H1 (cell line): ENCODE data around the gene DEK. TPM values are rescaled to one million over a fixed set of nuclear protein-coding genes. Genes with fewer than 3 reads are reported as not detected.

Experiments
- CTCF ChIA-PET: fragments of 300-600 bp; sonication (Branson Sonifier 250); formaldehyde crosslinking; loops from one replicate; lab custom pipeline; 2021; ENCODE audit not compliant: partially characterized antibody; lab: Charles Lee
- POLR2A ChIA-PET: fragments of 300-600 bp; sonication (Branson Sonifier 250); formaldehyde crosslinking; loops from one replicate; lab custom pipeline; 2021; ENCODE audit warnings: inconsistent platforms; ENCODE audit not compliant: partially characterized antibody; lab: Charles Lee
- DNase-seq, 2 experiments: peaks; one replicate each; pipeline versions ENCODE4 v3.0.0 to v3.0.0-alpha.2; 2010 to 2022; ENCODE audit warnings: low spot score in 2 of 2, low read depth in 1 of 2, mixed read lengths in 1 of 2
- FAIRE-seq: peaks from 2 replicates; lab custom pipeline; 2011; peaks lifted over from hg19 to GRCh38; lab: Jason Lieb, UNC
- H2AFZ ChIP-seq: 2 replicates; pipeline ENCODE4 v1.8.1; 2012; ENCODE audit warnings: low read length, inconsistent platforms
- H2AK5ac ChIP-seq: 2 replicates; pipeline ENCODE4 v1.6.1; 2013; ENCODE audit warnings: low read depth, low read length
- H2BK120ac ChIP-seq: replicated peaks from 2 replicates; pipeline ENCODE3; 2013; ENCODE audit warnings: low read depth, low read length, inconsistent platforms
- H2BK12ac ChIP-seq: 2 replicates; pipeline ENCODE4 v1.6.1; 2013; ENCODE audit warnings: low read depth, low read length
- H2BK15ac ChIP-seq: 2 replicates; pipeline ENCODE4 v1.6.1; 2013; ENCODE audit warnings: low read length
- H2BK20ac ChIP-seq: 2 replicates; pipeline ENCODE4 v1.6.1; 2013; ENCODE audit warnings: low read length
- H2BK5ac ChIP-seq: 2 replicates; pipeline ENCODE4 v1.6.1; 2013; ENCODE audit warnings: low read depth, low read length
- H3K14ac ChIP-seq: 2 replicates; pipeline ENCODE4 v1.6.1; 2013; ENCODE audit warnings: inconsistent platforms; ENCODE audit not compliant: insufficient read length
- H3K18ac ChIP-seq: 2 replicates; pipeline ENCODE4 v1.6.1; 2013; ENCODE audit warnings: low read length; ENCODE audit errors: extremely low read depth
- H3K23ac ChIP-seq: 2 replicates; pipeline ENCODE4 v1.6.1; 2013; ENCODE audit warnings: inconsistent platforms; ENCODE audit not compliant: insufficient read length
- H3K23me2 ChIP-seq: 2 replicates; pipeline ENCODE4 v1.6.1; 2013; ENCODE audit warnings: low read depth, low read length
- H3K27ac ChIP-seq: 2 replicates; pipeline ENCODE4 v1.6.1; 2011; ENCODE audit warnings: low read depth, low read length, inconsistent platforms
- H3K27me3 ChIP-seq, 4 experiments: replicated peaks in 1 of 4; 1 replicate in 1 of 4; 2 replicates in 3 of 4; pipeline versions ENCODE4 v1.6.1 to v1.8.1; 2011 to 2013; ENCODE audit warnings: low read length in 3 of 4, mild to moderate bottlenecking in 3 of 4, inconsistent platforms in 2 of 4, mixed read lengths in 2 of 4, moderate library complexity in 1 of 4; ENCODE audit not compliant: control insufficient read depth in 3 of 4, insufficient read depth in 3 of 4; ENCODE audit errors: extremely low read depth in 1 of 4
- H3K36me3 ChIP-seq, 4 experiments: 2 replicates each; pipeline versions ENCODE4 v1.6.1 to v1.8.1; 2011 to 2013; ENCODE audit warnings: mild to moderate bottlenecking in 4 of 4, low read length in 3 of 4, moderate library complexity in 2 of 4, control low read depth in 1 of 4, inconsistent platforms in 1 of 4; ENCODE audit not compliant: insufficient read depth in 4 of 4, control insufficient read depth in 2 of 4
- H3K4ac ChIP-seq: replicated peaks from 2 replicates; pipeline ENCODE3; 2013; ENCODE audit warnings: low read length, low read depth, mixed read lengths, inconsistent platforms; ENCODE audit not compliant: insufficient read length
- H3K4me1 ChIP-seq, 4 experiments: replicated peaks in 1 of 4; 1 replicate in 1 of 4; 2 replicates in 3 of 4; pipeline versions ENCODE4 v1.6.1 to v1.8.1; 2011 to 2013; ENCODE audit warnings: low read length in 3 of 4, inconsistent platforms in 2 of 4, mixed read lengths in 1 of 4; ENCODE audit not compliant: insufficient read depth in 4 of 4, control insufficient read depth in 3 of 4
- H3K4me2 ChIP-seq, 2 experiments: 2 replicates each; pipeline versions ENCODE4 v1.6.1 to v1.8.1; 2011 to 2013; ENCODE audit warnings: low read depth in 2 of 2, low read length in 2 of 2, control low read depth in 1 of 2, inconsistent platforms in 1 of 2, mild to moderate bottlenecking in 1 of 2; ENCODE audit not compliant: insufficient read depth in 1 of 2
- H3K4me3 ChIP-seq, 4 experiments: fragments of 200-600, 300-600 bp in 1 of 4; sonication (generic), shearing (Covaris generic), sonication (Bioruptor Twin) in 1 of 4; 2 replicates each; pipeline versions ENCODE4 v1.5.1 to v1.8.1; 2011 to 2016; ENCODE audit warnings: low read length in 4 of 4, low read depth in 3 of 4, control low read depth in 2 of 4, inconsistent platforms in 2 of 4, mild to moderate bottlenecking in 2 of 4, mixed read lengths in 1 of 4, moderate library complexity in 1 of 4; ENCODE audit not compliant: insufficient read depth in 2 of 4; ENCODE audit errors: extremely low read depth in 1 of 4
- H3K56ac ChIP-seq: replicated peaks from 2 replicates; pipeline ENCODE3; 2013; ENCODE audit warnings: low read depth, mild to moderate bottlenecking, mixed read lengths, low read length, inconsistent platforms; ENCODE audit not compliant: insufficient read length
- H3K79me1 ChIP-seq: 2 replicates; pipeline ENCODE4 v1.6.1; 2013; ENCODE audit warnings: low read depth, low read length, control low read depth
- H3K79me2 ChIP-seq, 2 experiments: 2 replicates each; pipeline versions ENCODE4 v1.6.1 to v1.8.1; 2012 to 2013; ENCODE audit warnings: low read length in 2 of 2, mild to moderate bottlenecking in 2 of 2, inconsistent platforms in 1 of 2; ENCODE audit not compliant: insufficient read depth in 2 of 2, control insufficient read depth in 1 of 2
- H3K9ac ChIP-seq, 4 experiments: replicated peaks in 1 of 4; 1 replicate in 1 of 4; 2 replicates in 3 of 4; pipeline versions ENCODE4 v1.6.1 to v1.8.1; 2011 to 2013; ENCODE audit warnings: low read depth in 3 of 4, low read length in 3 of 4, control low read depth in 2 of 4, mild to moderate bottlenecking in 2 of 4, moderate library complexity in 2 of 4, inconsistent platforms in 1 of 4; ENCODE audit errors: extremely low read depth in 1 of 4
- H3K9me3 ChIP-seq, 2 experiments: 2 replicates each; pipeline versions ENCODE4 v1.6.1 to v1.8.1; 2012 to 2013; ENCODE audit warnings: mild to moderate bottlenecking in 2 of 2, moderate library complexity in 2 of 2, control low read depth in 1 of 2, inconsistent platforms in 1 of 2, low read depth in 1 of 2, low read length in 1 of 2, mixed read lengths in 1 of 2; ENCODE audit not compliant: insufficient read depth in 2 of 2
- H4K20me1 ChIP-seq, 2 experiments: replicated peaks in 1 of 2; 2 replicates each; pipeline versions ENCODE3 to v1.8.1; 2011 to 2013; ENCODE audit warnings: inconsistent platforms in 2 of 2, low read length in 2 of 2, mild to moderate bottlenecking in 1 of 2; ENCODE audit not compliant: insufficient read depth in 2 of 2, control insufficient read depth in 1 of 2
- H4K5ac ChIP-seq: 2 replicates; pipeline ENCODE4 v1.6.1; 2013; ENCODE audit warnings: low read length, low read depth, mixed read lengths, inconsistent platforms; ENCODE audit not compliant: insufficient read length
- H4K8ac ChIP-seq: 2 replicates; pipeline ENCODE4 v1.8.0; 2013; ENCODE audit warnings: mild to moderate bottlenecking, moderate library complexity, low read length, inconsistent platforms; ENCODE audit not compliant: insufficient read depth; ENCODE audit errors: extremely low read depth
- H4K91ac ChIP-seq: replicated peaks from 2 replicates; pipeline ENCODE3; 2013; ENCODE audit warnings: low read length, mixed read lengths, inconsistent platforms; ENCODE audit not compliant: insufficient read length
- CTCF ChIP-seq, 3 experiments: IDR thresholded peaks; 1 replicate in 2 of 3; 2 replicates in 1 of 3; pipeline versions ENCODE4 v1.5.1 to v1.6.1; 2011; ENCODE audit warnings: low read length in 3 of 3, mild to moderate bottlenecking in 3 of 3, inconsistent platforms in 2 of 3, low read depth in 1 of 3, moderate library complexity in 1 of 3; ENCODE audit not compliant: insufficient read depth in 1 of 3; ENCODE audit errors: control extremely low read depth in 1 of 3
- POLR2A ChIP-seq, 2 experiments: IDR thresholded peaks; 1 replicate in 1 of 2; 2 replicates in 1 of 2; pipeline ENCODE4 v1.6.1; 2011; ENCODE audit warnings: low read depth in 2 of 2, low read length in 2 of 2, mild to moderate bottlenecking in 2 of 2; ENCODE audit errors: control extremely low read depth in 1 of 2
- RAD21 ChIP-seq, 2 experiments: IDR thresholded peaks in 1 of 2; conservative IDR thresholded peaks in 1 of 2; 2 replicates each; pipeline ENCODE4 v1.6.1; 2011; ENCODE audit warnings: low read depth in 2 of 2, low read length in 2 of 2, improper control_type of control experiment in 1 of 2, inconsistent platforms in 1 of 2, mild to moderate bottlenecking in 1 of 2, moderate library complexity in 1 of 2
- WGBS, 2 experiments: shearing (Covaris generic) in 1 of 2; methylation state at CpG; one replicate each; pipeline versions ENCODE4 v1.1.6 to v1.1.7; 2013 to 2015; ENCODE audit warnings: low lambda C conversion rate in 2 of 2, mixed read lengths in 2 of 2, inconsistent platforms in 1 of 2, low coverage in 1 of 2, missing lambda C conversion rate in 1 of 2; ENCODE audit not compliant: insufficient replicate concordance in 2 of 2, insufficient coverage in 1 of 2, insufficient read length in 1 of 2; ENCODE audit errors: extremely low coverage in 1 of 2, missing lambda C conversion rate in 1 of 2; 5-methylcytosine and 5-hydroxymethylcytosine counted together
- polyA plus RNA-seq, 7 experiments: library from polyadenylated mRNA; depleted of rRNA in 3 of 7; stranded (reverse) in 5 of 7; unstranded in 2 of 7; fragments of >200 nt in 5 of 7; fragments of 200-250 nt in 2 of 7; gene quantifications; 1 replicate in 5 of 7; 2 replicates in 1 of 7; 4 replicates in 1 of 7; pipeline versions ENCODE4 v1.2.1 to v1.2.3, GENCODE V29; 2011 to 2013; ENCODE audit warnings: missing spikeins in 2 of 7, mixed read lengths in 2 of 7
- total RNA-seq: library from RNA; stranded (reverse); fragmentation: NEBNext Ultra II Directional; extraction: Animal tissue kit (Norgen Biotek cat#: 25700); gene quantifications from 2 replicates; pipeline ENCODE4 v1.2.1, GENCODE V29; 2021

The DEK gene
- total and polyA plus RNA-seq, 2 of the 8 experiments (the other 6 are each of a cell fraction or from before 2014, with no cell fraction given): 40.0 to 228 TPM

- H3K9ac ChIP-seq: no peak overlapping the region
- no peak overlapping the region for H2BK5ac ChIP-seq
- H3K23me2 ChIP-seq: no peaks in the 10 kb centered on the region
- H3K56ac ChIP-seq: no peak overlapping the region
- H3K4ac ChIP-seq: no peak overlapping the region
- WGBS, 2 experiments: 94% methylated on average over 10 of the region's 10 CpGs; no CpG with 5 or more reads in 1 of the 2 experiments
- no peak overlapping the region for H3K4me2 ChIP-seq
- ChIA-PET POLR2A (no interaction called here), CTCF (no interaction called here)
- H4K5ac ChIP-seq: no peak overlapping the region
- no peak overlapping the region for H2BK120ac ChIP-seq
- H3K79me2 ChIP-seq: no peaks in the 10 kb centered on the region
- H3K79me1 ChIP-seq: no peaks in the 10 kb centered on the region
- no peak for DNase-seq
- no peak overlapping the region for H3K18ac ChIP-seq
- peak overlapping the region; percentile 88; the same call in 1 of the 2 replicates for H2BK12ac ChIP-seq
- H4K20me1 ChIP-seq: no peaks in the 10 kb centered on the region
- H3K14ac ChIP-seq: no peak overlapping the region
- H3K23ac ChIP-seq: no peak overlapping the region
- H3K27me3 ChIP-seq: no peaks in the 10 kb centered on the region
- H2BK20ac ChIP-seq: 0 out of 2 replicates have a peak overlapping the region, but pooled peaks have one; percentile 21
- H4K8ac ChIP-seq: no peak overlapping the region; the same call in 1 of the 2 replicates
- no peak overlapping the region for H2AFZ ChIP-seq
- TF ChIP-seq RAD21 (IDR thresholded peaks at IDR 0.05 in 1 of 2, conservative IDR thresholded peaks at IDR 0.05 in 1 of 2; ENCODE audit: low read depth in 2 of 2, low read length in 2 of 2) (peak; percentile 4 to 21; a peak in 1 of 4 replicates), POLR2A (IDR thresholded peaks at IDR 0.05; ENCODE audit: control extremely low read depth in 1 of 2, low read depth in 2 of 2, low read length in 2 of 2) (no peak), CTCF (IDR thresholded peaks at IDR 0.05; ENCODE audit: control extremely low read depth in 1 of 3, insufficient read depth in 1 of 3, low read depth in 1 of 3, low read length in 3 of 3) (peak in 1 of 3 experiments; percentile 35; a peak in 1 of 4 replicates)
- FAIRE-seq: no peak
- no peak overlapping the region for H3K27ac ChIP-seq
- peak overlapping the region; percentile 5 for H4K91ac ChIP-seq
- no peak overlapping the region for H2AK5ac ChIP-seq
- H3K36me3 ChIP-seq: peaks cover 0 to 5% (median 0%) of the 10 kb centered on the region in 4 experiments; a peak in 1 of 8 replicates
- peaks cover 4 to 12% (median 10%) of the 10 kb centered on the region in 4 experiments for H3K4me1 ChIP-seq
- 0 out of 2 replicates have a peak overlapping the region, but pooled peaks have one; percentile 33 for H2BK15ac ChIP-seq
- no peaks in the 10 kb centered on the region for H3K9me3 ChIP-seq
- no peak overlapping the region for H3K4me3 ChIP-seq
Measured at GRCh38 chr6:18187701-18188100, 76.6 kb downstream of the DEK start.
